Progenitor cell of endocrine pancreas (in vitro differentiated cells): ENCODE results near the gene PPP2R2C. TPM values are rescaled to one million over a fixed set of nuclear protein-coding genes. Genes with fewer than 3 reads are reported as not detected.

ENCODE experiments used
- DNase-seq: peaks from one replicate; pipeline ENCODE4 v3.0.0; 2021; ENCODE audit warnings: low spot score; ENCODE audit not compliant: unreplicated experiment
- H3K27ac Mint-ChIP-seq: 2 replicates; pipeline ENCODE4 v1.8.0; 2021; ENCODE audit warnings: mild to moderate bottlenecking, moderate library complexity, mixed read lengths
- H3K27me3 Mint-ChIP-seq: 2 replicates; pipeline ENCODE4 v1.8.0; 2021; ENCODE audit warnings: mixed read lengths
- H3K36me3 Mint-ChIP-seq: 2 replicates; pipeline ENCODE4 v1.8.0; 2022; ENCODE audit warnings: mixed read lengths; ENCODE audit not compliant: insufficient read depth
- H3K4me1 Mint-ChIP-seq: 2 replicates; pipeline ENCODE4 v1.8.0; 2021; ENCODE audit warnings: low read depth, mixed read lengths
- H3K4me3 Mint-ChIP-seq: 2 replicates; pipeline ENCODE4 v1.8.0; 2021; ENCODE audit warnings: low read depth, mild to moderate bottlenecking, moderate library complexity, mixed read lengths
- H3K9me3 Mint-ChIP-seq: 2 replicates; pipeline ENCODE4 v1.8.0; 2021; ENCODE audit warnings: low read depth, mixed read lengths
- CTCF ChIP-seq: fragments of 200-600 bp; sonication (generic); IDR thresholded peaks from one replicate; pipeline ENCODE4 v1.5.0; 2021; ENCODE audit warnings: antibody characterized with exemption, mild to moderate bottlenecking; ENCODE audit not compliant: unreplicated experiment
- total RNA-seq: library from RNA; stranded (reverse); gene quantifications from 2 replicates; pipeline ENCODE4 v1.2.1, GENCODE V29; 2021

Gene PPP2R2C
- total RNA-seq, 1 donor from 2014 or later, result 0.19 TPM

- H3K4me1 Mint-ChIP-seq, result peaks cover 2% of the 10 kb centered on the region
These were observed 26.8 kb upstream of the PPP2R2C start for GRCh38 chr4:6499238-6499600.

GRCh38 chr4:6498511-6499237 is 26.3 kb upstream of the PPP2R2C start:
- Mint-ChIP-seq H3K4me3 (no peak overlapping the region), H3K4me1 (peaks cover 8% of the 10 kb centered on the region), H3K9me3 (peaks cover 5% of the 10 kb centered on the region), H3K27ac (no peak overlapping the region), H3K36me3 (no peaks in the 10 kb centered on the region), H3K27me3 (peaks cover 21% of the 10 kb centered on the region)
- TF ChIP-seq CTCF, result no peak
- no peak for DNase-seq

More at GRCh38 chr4:6499238-6499600, 26.8 kb upstream of the PPP2R2C start:
- no peak for DNase-seq
- no peak for TF ChIP-seq CTCF
- Mint-ChIP-seq H3K4me3 (no peak overlapping the region), H3K27me3 (peaks cover 21% of the 10 kb centered on the region), H3K9me3 (peaks cover 9% of the 10 kb centered on the region), H3K27ac (no peak overlapping the region), H3K36me3 (no peaks in the 10 kb centered on the region)

- Mint-ChIP-seq H3K4me3 (no peak overlapping the region), H3K27ac (no peak overlapping the region), H3K4me1 (peaks cover 16% of the 10 kb centered on the region), H3K27me3 (peaks cover 15% of the 10 kb centered on the region), H3K9me3 (no peaks in the 10 kb centered on the region), H3K36me3 (no peaks in the 10 kb centered on the region)
- TF ChIP-seq CTCF, result no peak
- DNase-seq, result no peak
These were observed 25.4 kb upstream of the PPP2R2C start for GRCh38 chr4:6497796-6498195.

- TF ChIP-seq CTCF, result no peak
- H3K27ac Mint-ChIP-seq, result no peak overlapping the region
- DNase-seq, result no peak
These were observed 23.3 kb upstream of the PPP2R2C start for GRCh38 chr4:6495736-6496135.

GRCh38 chr4:6495296-6495590 is 22.8 kb upstream of the PPP2R2C start:
- peaks cover 16% of the 10 kb centered on the region for H3K4me1 Mint-ChIP-seq
- H3K27ac Mint-ChIP-seq, result no peak overlapping the region
- no peaks in the 10 kb centered on the region for H3K36me3 Mint-ChIP-seq
- H3K4me3 Mint-ChIP-seq, result no peak overlapping the region
- TF ChIP-seq CTCF, result no peak
- H3K9me3 Mint-ChIP-seq, result no peaks in the 10 kb centered on the region
- peaks cover 6% of the 10 kb centered on the region for H3K27me3 Mint-ChIP-seq
- DNase-seq, result no peak

More at GRCh38 chr4:6495736-6496135, 23.3 kb upstream of the PPP2R2C start:
- no peaks in the 10 kb centered on the region for H3K36me3 Mint-ChIP-seq
- H3K4me3 Mint-ChIP-seq, result no peak overlapping the region
- peaks cover 6% of the 10 kb centered on the region for H3K27me3 Mint-ChIP-seq
- no peaks in the 10 kb centered on the region for H3K9me3 Mint-ChIP-seq
- H3K4me1 Mint-ChIP-seq, result peaks cover 16% of the 10 kb centered on the region
